ENCODE data around the gene TUG1. TPM values are rescaled to one million over a fixed set of nuclear protein-coding genes. Genes with fewer than 3 reads are reported as not detected.

TUG1 gene
- polyA plus RNA-seq, 1 of the 3 experiments (the other 2 are of a cell fraction): 46.8 TPM

- TF ChIP-seq IRF3 (IDR thresholded peaks at IDR 0.05; ENCODE audit: low read depth, low read length): 0 out of 2 replicates have a peak, but pooled peaks have one; percentile 32
- TF ChIP-seq MAX (IDR thresholded peaks at IDR 0.05; ENCODE audit: low read depth): peak; percentile 91; the same call in 1 of the 2 replicates
- no peak for TF ChIP-seq JUND (IDR thresholded peaks at IDR 0.05)
- TF ChIP-seq SMC3 (IDR thresholded peaks at IDR 0.05; ENCODE audit: low read depth, low read length): no peak
- no peak for TF ChIP-seq ZBTB33 (IDR thresholded peaks at IDR 0.05; ENCODE audit: borderline replicate concordance, low read depth)
- no peak for TF ChIP-seq NFIC (IDR thresholded peaks at IDR 0.05; ENCODE audit: borderline replicate concordance)
- no peak for TF ChIP-seq RAD21 (IDR thresholded peaks at IDR 0.05; ENCODE audit: low read length)
- TF ChIP-seq FOXM1 (IDR thresholded peaks at IDR 0.05; ENCODE audit: low read depth): no peak
- no peak for TF ChIP-seq GATA2 (CRISPR knock-in tag; IDR thresholded peaks at IDR 0.05)
- peak; percentile 64 for TF ChIP-seq CHD2 (IDR thresholded peaks at IDR 0.05; ENCODE audit: low read length, partially characterized antibody)
- TF ChIP-seq YY1 (IDR thresholded peaks at IDR 0.05; ENCODE audit: low read depth): peak; percentile 87
These were observed at the start of gene TUG1 (continued) for GRCh38 chr22:30968924-30969531.

- Histone ChIP-seq H3K27me3 (ENCODE audit: insufficient read depth) (no peaks in the 10 kb centered on the region), H3K27ac (ENCODE audit: low read depth in 2 of 2, low read length in 1 of 2) (no peak overlapping the region), H3K36me3 (replicated peaks in 1 of 2; ENCODE audit: control insufficient read depth in 1 of 2, insufficient read depth in 2 of 2, low read length in 1 of 2) (no peaks in the 10 kb centered on the region), H2AFZ (ENCODE audit: low read depth) (no peak overlapping the region), H3K4me2 (no peak overlapping the region), H3K79me2 (ENCODE audit: insufficient read depth) (no peaks in the 10 kb centered on the region), H4K20me1 (ENCODE audit: insufficient read depth) (no peaks in the 10 kb centered on the region), H3K9ac (no peak overlapping the region), H3K4me1 (ENCODE audit: control insufficient read depth in 1 of 2, insufficient read depth in 2 of 2, low read depth in 1 of 2, low read length in 1 of 2) (peaks cover 0 to 10% of the 10 kb centered on the region in 2 experiments; a peak in 1 of 4 replicates), H3K9me3 (no peaks in the 10 kb centered on the region; the same call in 1 of the 2 replicates), H3K9me2 (no peaks in the 10 kb centered on the region), H3K4me3 (ENCODE audit: low read depth in 2 of 2, low read length in 1 of 2) (peak overlapping the region in 1 of 2 experiments; percentile 23; a peak in 1 of 4 replicates), H3F3A (replicated peaks; ENCODE audit: insufficient read depth) (no peaks in the 10 kb centered on the region)
- ChIA-PET POLR2A (no interaction called here), CTCF (interaction anchor here (0.6 to 8.7 kb wide), 50 partner anchors 10 to 475 kb away, joined by 3 to 170 read pairs (median 4); partner anchors contain the start of gene SLC35E4)
- WGBS (ENCODE audit: low lambda C conversion rate): 70% methylated on average over 7 of the region's 7 CpGs
- no peak for DNase-seq
- TF ChIP-seq RFX5 (IDR thresholded peaks at IDR 0.05; ENCODE audit: low read length) (no peak), JUND (IDR thresholded peaks at IDR 0.05) (no peak), TCF12 (IDR thresholded peaks at IDR 0.05) (no peak), ZBTB33 (IDR thresholded peaks at IDR 0.05; ENCODE audit: borderline replicate concordance, low read depth) (no peak), EZH2phosphoT487 (IDR thresholded peaks at IDR 0.05; ENCODE audit: borderline replicate concordance, low read depth) (no peak), NRF1 (IDR thresholded peaks at IDR 0.05; ENCODE audit: low read depth, low read length) (no peak), GATA2 (CRISPR knock-in tag; IDR thresholded peaks at IDR 0.05) (no peak), POLR2AphosphoS5 (IDR thresholded peaks at IDR 0.05; ENCODE audit: low read depth, low read length) (no peak), YY1 (IDR thresholded peaks at IDR 0.05; ENCODE audit: low read depth) (no peak), RAD21 (IDR thresholded peaks at IDR 0.05; ENCODE audit: low read length) (no peak), CTCF (IDR thresholded peaks at IDR 0.05) (no peak), CHD2 (IDR thresholded peaks at IDR 0.05; ENCODE audit: low read length, partially characterized antibody) (no peak), FOXM1 (IDR thresholded peaks at IDR 0.05; ENCODE audit: low read depth) (no peak), TAF1 (IDR thresholded peaks at IDR 0.05; ENCODE audit: borderline replicate concordance, low read depth, low read length) (no peak), MAX (IDR thresholded peaks at IDR 0.05; ENCODE audit: low read depth) (no peak), RXRA (IDR thresholded peaks at IDR 0.05; ENCODE audit: borderline replicate concordance, low read depth) (no peak)
These were observed 49.1 kb upstream of the TUG1 start for GRCh38 chr22:30919973-30920372.
